GM12874 (cell line): ENCODE data around the gene KIF11.
A peak's percentile ranks its signal among the peaks of the same experiment; 100 is the strongest.

ENCODE experiments used
- TF ChIP-seq, protein P1 (sequence below): IDR thresholded peaks from 2 replicates; pipeline ENCODE4 v1.5.1; 2011; ENCODE audit warnings: low read depth, mild to moderate bottlenecking, control low read depth, low read length, moderate library complexity; ENCODE audit not compliant: insufficient read depth

KIF11 gene

DNA sequence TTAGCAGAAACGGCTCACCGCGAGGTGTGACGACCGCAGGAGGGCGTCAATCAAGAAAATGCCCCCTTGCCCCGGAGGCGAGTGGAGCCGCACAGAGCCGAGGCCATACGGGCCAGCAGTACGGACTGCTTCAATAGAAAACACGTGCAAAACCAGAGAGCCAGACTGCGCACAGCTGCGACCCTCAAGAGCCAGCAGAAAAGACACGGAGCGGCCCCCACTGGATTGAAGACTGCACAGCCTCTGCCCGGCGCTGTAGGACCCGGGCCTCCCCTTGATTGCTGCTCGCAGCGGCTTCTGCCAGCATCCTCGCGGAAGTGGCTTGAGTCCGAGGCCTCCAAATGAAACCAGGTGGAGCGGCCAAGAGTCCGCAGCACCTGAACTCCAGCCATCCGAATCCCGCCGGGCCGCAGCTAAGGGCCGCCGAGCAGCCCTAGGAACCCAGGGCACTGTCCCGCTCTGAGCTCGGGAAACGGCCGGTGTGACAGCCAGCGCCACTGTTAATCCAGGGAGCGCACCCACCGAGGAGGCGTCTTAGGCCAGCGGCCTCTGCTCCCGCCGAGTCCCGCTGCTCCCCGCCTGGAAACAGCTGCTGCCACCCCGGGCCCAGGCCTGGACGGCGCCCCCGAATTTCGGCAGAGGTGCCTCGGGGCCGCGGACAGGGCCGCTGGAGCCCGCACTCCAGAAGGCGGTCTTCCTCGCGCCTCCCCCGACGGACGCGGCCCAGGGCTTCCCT, 96.2 kb downstream of the KIF11 start:
- TF ChIP-seq, protein P1, sequence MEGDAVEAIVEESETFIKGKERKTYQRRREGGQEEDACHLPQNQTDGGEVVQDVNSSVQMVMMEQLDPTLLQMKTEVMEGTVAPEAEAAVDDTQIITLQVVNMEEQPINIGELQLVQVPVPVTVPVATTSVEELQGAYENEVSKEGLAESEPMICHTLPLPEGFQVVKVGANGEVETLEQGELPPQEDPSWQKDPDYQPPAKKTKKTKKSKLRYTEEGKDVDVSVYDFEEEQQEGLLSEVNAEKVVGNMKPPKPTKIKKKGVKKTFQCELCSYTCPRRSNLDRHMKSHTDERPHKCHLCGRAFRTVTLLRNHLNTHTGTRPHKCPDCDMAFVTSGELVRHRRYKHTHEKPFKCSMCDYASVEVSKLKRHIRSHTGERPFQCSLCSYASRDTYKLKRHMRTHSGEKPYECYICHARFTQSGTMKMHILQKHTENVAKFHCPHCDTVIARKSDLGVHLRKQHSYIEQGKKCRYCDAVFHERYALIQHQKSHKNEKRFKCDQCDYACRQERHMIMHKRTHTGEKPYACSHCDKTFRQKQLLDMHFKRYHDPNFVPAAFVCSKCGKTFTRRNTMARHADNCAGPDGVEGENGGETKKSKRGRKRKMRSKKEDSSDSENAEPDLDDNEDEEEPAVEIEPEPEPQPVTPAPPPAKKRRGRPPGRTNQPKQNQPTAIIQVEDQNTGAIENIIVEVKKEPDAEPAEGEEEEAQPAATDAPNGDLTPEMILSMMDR = 0 out of 2 replicates have a peak, but pooled peaks have one; percentile 14

DNA sequence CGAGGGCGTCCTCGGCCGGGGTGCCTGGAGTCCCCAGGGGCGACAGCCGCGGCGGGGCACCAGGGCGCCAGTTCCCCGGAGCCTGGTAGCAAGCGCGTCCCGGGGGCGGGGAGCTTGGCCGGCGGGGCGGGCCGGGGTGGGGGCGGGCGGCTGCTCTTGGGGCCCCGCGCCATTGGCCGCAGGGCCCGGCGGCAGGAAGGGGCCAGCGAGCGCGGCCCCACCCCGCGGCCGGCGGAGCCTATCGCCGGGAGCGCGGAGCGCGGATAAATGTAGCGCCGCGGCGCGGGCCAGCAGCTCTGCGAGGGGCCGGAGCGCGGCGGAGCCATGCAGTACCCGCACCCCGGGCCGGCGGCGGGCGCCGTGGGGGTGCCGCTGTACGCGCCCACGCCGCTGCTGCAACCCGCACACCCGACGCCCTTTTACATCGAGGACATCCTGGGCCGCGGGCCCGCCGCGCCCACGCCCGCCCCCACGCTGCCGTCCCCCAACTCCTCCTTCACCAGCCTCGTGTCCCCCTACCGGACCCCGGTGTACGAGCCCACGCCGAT, 96.8 kb downstream of the KIF11 start, which contains the start of gene HHEX:
Gene HHEX, plus strand, starts transcription at position 293 of the 548 bp plus-strand sequence. Its CDS starts 32 bp downstream, at position 325.
- TF ChIP-seq, protein P1 = no peak

DNA sequence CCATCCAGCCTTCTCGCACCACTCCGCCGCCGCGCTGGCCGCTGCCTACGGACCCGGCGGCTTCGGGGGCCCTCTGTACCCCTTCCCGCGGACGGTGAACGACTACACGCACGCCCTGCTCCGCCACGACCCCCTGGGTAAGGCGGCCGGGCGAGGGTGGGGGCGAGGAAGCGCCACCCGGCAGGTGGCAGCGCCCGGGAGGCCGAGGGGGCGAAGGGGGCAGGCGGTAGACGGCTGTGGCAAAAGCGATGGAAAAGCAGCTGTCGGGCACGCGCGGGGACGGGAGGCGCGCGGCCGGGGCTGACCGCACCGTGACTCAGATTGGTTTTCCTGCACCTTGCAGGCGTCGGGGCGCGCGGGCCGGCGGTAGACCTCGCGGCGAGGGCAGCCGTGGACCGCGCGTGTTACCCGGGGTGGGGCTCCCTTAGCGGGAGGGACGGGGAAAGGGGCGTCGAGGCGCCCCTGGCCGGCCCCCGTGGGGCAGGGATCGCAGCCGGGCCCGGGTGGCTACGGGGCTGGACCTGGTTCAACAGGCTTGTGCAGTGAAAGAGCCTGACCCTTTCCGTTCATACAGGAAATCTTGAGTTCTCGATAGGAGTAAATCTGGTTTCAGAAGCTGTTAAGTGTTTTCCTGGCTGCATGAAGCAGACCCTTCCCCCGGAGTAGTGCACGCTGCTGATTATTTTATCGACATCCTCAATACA, 97.4 kb downstream of the KIF11 start:
- TF ChIP-seq, protein P1 = no peak

- TF ChIP-seq, protein P1 = no peak
Observed at GRCh38 chr10:92690915-92691590, 98.1 kb downstream of the KIF11 start.

GRCh38 chr10:92691591-92692079, 98.7 kb downstream of the KIF11 start:
- TF ChIP-seq, protein P1 = no peak

GRCh38 chr10:92692080-92692671, 99.2 kb downstream of the KIF11 start:
- TF ChIP-seq, protein P1 = no peak
